A204.1 (cell line): Measurements from ENCODE around the gene DAB1.

Source experiments
- FAIRE-seq: peaks from 2 replicates; lab custom pipeline; 2012; peaks lifted over from hg19 to GRCh38; lab: Jason Lieb, UNC

Gene DAB1

DNA sequence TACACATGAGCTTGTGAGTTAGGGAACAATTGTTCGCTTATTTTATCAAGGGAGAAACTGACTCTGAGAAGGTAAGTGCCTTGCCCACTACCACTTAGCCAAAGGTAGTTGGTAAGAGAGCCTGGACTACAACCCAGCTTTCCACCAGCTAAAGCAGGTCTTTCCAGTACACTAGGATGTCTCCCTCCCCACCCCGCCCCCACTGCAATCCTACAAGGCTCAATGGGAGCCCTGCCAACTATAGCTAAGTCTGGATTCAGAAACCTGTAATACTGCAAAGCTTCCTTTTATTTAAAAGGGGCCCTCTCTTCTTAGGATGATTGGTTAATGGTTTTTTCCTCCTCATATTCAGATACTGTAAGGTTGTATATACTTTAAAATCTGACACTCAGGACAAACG is 356.0 kb downstream of the DAB1 start:
- no peak for FAIRE-seq

DNA sequence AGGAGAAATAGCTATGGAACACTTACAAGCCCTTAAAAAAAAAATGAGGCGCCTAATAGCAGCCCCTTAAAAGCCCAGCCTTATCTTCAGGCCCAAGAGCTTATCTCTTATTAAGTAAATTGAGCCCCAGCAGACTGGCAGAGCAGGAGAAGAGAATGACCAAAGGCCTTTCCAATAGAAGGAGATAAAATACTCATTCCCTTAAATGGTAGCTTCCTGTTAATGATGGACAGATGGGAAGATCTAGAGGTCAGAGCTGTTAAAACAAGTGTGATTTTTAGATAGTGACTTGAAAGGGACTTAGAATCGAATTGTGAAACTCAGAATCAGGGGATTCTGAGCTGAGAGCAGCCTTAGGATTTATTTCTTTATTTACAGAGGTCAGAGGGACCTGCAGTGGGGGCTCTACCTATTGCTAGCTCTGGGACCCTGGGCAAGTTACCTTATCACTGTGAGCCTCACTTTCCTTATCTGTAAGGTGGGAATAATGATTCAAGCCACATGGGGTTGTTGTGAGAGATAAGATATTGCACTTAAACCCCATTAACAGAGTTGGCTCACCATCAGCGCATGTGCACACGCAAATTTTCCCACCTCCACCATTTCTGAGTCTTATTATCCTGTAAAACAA is 356.8 kb downstream of the DAB1 start:
- FAIRE-seq: no peak

DNA sequence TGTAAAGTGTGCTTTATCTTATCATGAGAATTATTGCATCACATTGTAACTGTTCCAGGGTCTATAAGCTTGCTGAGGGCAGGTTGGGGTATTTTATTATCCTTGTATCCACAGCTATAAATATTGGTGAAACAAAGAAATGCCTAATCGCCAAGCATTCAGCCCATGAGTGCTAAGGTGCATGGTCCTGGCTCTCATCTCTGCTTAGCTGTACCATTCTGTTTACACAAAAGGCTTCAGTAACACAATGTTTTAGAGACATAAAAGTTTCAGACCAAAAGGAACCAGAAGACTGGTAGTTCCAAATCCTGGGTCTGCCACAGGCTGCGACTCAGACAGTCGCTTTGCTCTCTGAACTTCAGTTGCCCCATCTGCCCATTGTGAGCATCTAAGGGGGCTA is 358.4 kb downstream of the DAB1 start:
- no peak for FAIRE-seq

DNA sequence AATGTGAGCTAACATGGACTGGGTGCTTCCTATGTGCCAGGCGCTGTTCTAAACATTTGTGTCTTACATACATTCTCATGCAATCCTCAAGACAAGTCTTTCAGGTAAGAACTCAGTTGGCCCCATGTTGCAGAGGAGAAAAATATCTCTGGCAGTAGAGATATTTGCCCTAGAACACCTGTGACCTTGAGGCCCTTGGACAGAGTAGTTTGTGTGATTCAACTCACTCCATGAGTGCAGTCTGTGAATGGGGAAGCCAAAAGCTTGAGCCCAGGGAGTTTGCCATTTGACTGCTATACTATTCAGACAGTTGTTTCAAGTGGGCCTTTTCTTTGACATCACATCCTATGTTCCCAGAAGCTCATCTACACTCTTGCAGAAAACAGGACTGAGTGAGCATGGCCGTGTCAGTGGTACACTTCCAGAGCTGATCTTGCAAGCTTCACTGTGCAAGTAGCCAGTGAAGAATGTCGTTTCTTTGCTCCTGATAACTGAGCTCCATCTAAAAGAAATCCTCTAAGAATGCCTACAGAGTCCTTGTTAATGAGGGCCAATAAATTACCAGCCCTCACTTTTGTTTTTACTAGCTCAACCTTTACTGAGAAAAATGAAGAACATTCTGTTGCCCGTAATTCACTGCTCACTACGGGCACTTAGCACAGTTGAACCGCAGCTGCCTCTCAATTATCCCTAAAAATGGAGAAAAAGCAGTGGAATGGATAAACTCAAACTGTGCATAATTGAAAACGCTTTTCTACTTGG is 359.3 kb downstream of the DAB1 start:
- no peak for FAIRE-seq

DNA sequence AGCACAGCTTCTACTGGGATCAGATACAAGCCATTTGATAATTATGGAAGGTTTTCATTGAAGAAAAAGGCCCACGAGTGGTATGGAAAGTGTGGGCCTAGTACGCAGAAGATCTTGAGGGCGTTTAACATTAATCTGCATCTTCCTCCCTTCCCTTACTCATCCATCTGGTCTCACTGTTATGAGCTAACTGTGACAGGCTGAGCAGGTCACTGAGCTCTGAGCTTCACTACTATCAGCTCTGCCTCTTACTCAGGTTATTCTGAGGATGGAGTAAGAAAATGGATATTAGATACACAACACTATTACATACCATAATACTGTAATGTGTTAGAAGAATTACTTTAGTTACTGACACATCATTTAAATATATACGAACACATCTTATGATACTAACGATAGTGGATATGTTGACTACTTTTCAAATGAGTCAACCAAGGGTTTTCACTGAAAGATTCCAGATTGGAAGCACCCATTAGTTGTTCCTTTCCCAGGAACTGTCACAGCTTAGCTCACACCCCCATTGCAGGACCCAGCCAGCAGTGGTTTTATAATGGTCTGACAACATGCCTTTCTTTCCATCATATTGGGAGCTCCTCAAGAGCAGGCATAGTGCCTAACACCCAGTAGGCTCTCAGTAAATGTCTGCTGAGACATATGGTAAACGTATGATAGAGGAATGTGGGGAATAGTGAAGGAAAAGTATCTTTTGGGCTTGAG is 360.3 kb downstream of the DAB1 start:
- no peak for FAIRE-seq

DNA sequence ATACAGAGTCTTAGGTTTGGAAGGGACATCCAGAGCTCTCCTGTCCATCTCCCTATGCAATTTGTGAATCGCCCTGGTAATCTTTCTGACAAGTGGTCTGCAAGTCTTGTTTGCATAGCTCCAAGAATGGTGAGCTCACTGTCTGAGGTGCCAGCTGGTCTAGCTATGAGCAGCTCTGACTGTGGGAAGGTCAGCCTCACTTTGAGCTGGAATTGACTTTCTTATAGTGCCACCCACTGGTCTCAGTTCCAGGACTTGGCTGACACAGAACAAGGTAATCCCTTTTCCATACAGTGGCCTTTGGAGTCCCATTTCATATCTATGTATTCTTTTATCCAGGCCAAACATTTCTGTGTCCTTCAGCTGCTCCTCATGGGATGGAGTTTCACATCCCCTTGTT is 362.5 kb downstream of the DAB1 start:
- no peak for FAIRE-seq

DNA sequence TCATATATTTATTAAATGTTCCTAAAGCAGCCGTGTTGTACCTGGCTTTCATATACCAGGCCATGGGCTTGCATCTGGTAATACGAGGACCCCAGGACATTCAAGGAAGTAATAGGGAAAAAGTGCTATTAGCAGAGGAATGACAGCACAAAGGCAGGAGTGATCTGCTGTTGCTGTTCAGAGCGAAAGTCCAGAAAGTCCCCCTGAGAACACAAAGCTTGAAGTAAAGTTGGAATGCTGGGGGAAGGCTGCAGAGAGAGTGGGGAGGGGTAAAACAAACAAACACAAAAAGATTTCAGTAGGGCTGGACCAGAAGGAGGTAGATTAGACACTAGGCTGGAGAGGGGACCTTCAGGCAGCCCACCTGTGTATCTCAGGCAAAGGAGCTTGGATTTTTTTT is 363.4 kb downstream of the DAB1 start:
- FAIRE-seq: no peak

GRCh38 chr1:57058652-57059501 is 365.0 kb downstream of the DAB1 start:
- FAIRE-seq: no peak

- FAIRE-seq: no peak
Measured at GRCh38 chr1:57048856-57049255, 375.0 kb downstream of the DAB1 start.

DNA sequence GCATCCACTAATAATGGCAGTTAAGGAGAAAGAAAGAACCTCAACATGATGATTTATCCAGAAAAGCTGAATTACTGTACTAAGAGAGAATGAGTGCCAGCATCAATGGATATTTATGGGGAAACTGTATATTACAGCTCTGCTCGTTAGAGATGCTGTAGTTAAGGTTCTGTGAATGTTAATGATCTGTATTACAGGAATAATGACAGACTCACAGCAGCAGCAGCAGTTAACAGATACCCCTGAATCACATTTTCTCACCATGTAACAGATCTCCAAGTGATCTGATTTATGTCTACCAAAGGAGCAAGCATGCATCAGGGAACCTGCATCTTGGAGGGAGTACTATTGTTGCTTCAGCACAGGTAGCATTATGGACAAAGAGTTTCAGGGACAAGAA is 377.4 kb downstream of the DAB1 start:
- FAIRE-seq: no peak

GRCh38 chr1:57041901-57042300 is 382.0 kb downstream of the DAB1 start:
- FAIRE-seq: no peak

GRCh38 chr1:57040811-57041210 is 383.0 kb downstream of the DAB1 start:
- FAIRE-seq: no peak

GRCh38 chr1:57036641-57037579 is 386.9 kb downstream of the DAB1 start:
- FAIRE-seq: no peak

DNA sequence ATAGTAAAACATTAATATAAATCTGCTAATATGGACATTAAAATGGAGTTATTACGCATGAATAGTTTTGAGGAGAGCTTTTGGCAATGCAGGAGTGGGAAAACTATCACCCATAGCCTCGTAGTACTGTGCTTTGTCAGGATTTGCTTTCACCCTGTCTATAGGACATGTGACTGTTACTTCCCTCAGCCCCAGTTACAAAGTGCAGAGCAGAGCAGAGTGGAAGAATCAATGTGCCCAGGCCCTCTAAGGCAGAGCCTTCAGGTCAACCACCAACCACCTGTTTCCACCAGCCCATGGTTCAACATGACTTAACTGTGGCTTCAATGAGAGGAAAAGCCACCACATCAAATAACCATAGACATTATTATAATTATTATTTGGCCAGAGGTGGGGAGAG is 389.1 kb downstream of the DAB1 start:
- no peak for FAIRE-seq

DNA sequence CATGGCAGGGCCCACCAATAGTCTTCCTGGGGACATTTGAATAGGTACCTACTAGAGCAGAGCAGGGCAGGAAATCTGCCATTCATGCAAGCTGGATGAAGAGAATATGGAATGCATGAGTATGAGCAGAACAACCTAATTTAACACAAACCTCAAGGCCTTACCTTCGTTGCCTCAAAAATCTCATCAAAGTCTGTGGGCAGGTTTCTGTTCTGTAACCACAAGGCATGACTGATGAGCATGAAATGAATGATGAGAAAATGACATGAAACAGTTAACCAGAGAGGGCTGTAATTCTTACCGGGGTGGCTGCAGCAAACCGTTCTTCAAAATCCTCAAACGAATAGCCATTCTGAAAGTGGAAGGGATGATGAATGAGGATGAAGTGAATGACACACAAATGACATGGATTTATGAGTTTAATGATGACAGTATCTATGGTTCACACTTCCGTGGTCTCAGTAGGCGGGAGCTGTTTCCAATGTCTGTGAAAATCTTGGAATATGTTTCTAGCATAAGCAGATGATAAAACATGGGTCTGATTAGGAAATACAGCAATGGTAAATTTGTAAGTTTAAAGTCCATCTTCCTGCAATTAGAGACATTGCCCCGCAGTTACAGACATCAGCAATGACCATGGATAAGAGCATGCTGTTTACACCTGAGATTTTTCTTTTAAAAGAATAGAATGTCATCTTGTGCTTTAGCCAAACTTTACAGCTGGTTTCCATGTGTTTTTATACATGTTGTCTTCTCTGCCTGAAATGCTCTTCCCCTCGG is 390.4 kb downstream of the DAB1 start:
- FAIRE-seq: no peak

GRCh38 chr1:57026624-57027354 is 397.1 kb downstream of the DAB1 start:
- no peak for FAIRE-seq

DNA sequence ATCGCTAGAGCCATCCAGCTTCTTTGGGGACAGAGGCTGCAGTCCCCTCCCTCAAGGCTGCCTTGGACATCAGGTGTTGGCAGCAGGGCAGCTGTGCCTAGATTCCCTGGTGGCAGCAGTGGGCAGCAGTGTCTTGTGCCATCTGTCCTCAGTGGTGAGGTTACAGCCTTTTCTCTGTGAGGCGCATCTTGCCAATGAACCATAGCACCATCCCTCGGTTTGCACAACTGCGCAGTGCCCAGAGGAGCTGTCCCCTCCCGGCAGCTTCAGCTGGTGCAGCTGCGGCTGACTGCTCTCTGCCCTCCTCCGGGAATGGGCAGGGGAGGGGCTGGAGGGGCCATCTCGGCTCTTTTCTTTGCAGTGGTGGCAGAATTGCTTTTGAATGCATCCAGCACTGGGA is 399.0 kb downstream of the DAB1 start:
- FAIRE-seq: no peak

DNA sequence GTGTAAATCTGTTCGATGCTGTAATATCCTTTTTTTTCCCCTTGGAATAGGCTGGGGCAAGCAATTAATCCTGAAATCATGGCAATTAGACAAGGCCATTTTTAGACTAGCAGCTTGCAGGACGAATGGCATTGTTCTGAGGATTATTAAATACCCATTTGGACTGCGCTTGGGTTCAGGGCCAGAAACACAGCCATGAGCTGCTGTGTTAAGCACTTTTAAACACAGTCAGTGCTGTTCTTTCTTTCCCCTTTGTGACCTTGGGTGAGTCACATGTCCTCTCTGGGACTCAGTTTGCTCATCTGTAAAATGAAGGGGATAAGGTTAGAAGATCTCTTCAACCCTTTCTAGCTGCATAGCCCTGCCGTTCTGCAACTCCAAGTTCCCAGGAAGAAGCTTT is 399.4 kb downstream of the DAB1 start:
- no peak for FAIRE-seq

DNA sequence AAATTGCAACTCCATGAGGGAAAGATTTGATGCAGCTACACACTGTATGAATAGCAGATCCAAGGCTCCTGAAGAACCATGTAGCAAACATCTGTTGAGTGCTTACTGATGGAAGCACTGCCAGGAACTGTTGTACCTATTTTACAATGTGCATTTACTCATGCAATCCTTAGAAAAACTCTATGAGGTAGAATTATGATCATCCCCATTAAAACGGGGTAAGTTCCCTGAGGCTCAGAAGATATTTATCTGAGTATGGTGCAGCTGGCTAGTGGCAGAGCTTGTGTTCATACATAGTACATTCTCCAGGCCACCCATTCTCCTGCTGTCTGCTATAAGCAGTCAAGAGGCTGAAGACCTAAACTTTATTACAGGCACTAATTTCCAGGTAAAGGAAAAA is 403.6 kb downstream of the DAB1 start:
- FAIRE-seq: no peak

- FAIRE-seq: no peak
Measured at GRCh38 chr1:57019236-57019839, 404.5 kb downstream of the DAB1 start.
